CD14-positive monocyte (primary cell): ENCODE data around the gene ZDHHC7. TPM values are rescaled to one million over a fixed set of nuclear protein-coding genes. Genes with fewer than 3 reads are reported as not detected.

Experiments used
- DNase-seq, 3 donors: peaks; one replicate each; pipeline ENCODE4 v3.0.0-alpha.2; 2011 to 2022
- H2AFZ ChIP-seq: 2 replicates; pipeline ENCODE4 v1.6.0; 2012; ENCODE audit warnings: mild to moderate bottlenecking, low read depth, low read length, inconsistent platforms; ENCODE audit not compliant: insufficient read depth, poor library complexity, severe bottlenecking
- H3K27ac ChIP-seq, 2 donors: 1 replicate in 1 of 2; 2 replicates in 1 of 2; pipeline ENCODE4 v1.5.1; 2012 to 2013; ENCODE audit warnings: low read length in 2 of 2, control low read depth in 1 of 2, inconsistent platforms in 1 of 2, low read depth in 1 of 2, mild to moderate bottlenecking in 1 of 2
- H3K27me3 ChIP-seq, 2 donors: one replicate each; pipeline versions ENCODE4 v1.6.0 to v1.6.1; 2011 to 2013; ENCODE audit warnings: low read length in 2 of 2; ENCODE audit not compliant: control insufficient read depth in 2 of 2, insufficient read depth in 2 of 2
- H3K36me3 ChIP-seq, 2 donors: replicated peaks in 1 of 2; 1 replicate in 1 of 2; 2 replicates in 1 of 2; pipeline versions ENCODE4 v1.5.1 to v1.6.1; 2012 to 2013; ENCODE audit warnings: low read length in 2 of 2, control low read depth in 1 of 2, inconsistent platforms in 1 of 2, mild to moderate bottlenecking in 1 of 2; ENCODE audit not compliant: insufficient read depth in 2 of 2, control insufficient read depth in 1 of 2
- H3K4me1 ChIP-seq, 2 donors: 1 replicate in 1 of 2; 2 replicates in 1 of 2; pipeline versions ENCODE4 v1.5.1 to v1.6.1; 2012 to 2013; ENCODE audit warnings: low read length in 2 of 2, control low read depth in 1 of 2, inconsistent platforms in 1 of 2, mild to moderate bottlenecking in 1 of 2, moderate library complexity in 1 of 2; ENCODE audit not compliant: insufficient read depth in 2 of 2, control insufficient read depth in 1 of 2
- H3K4me2 ChIP-seq: replicated peaks from 2 replicates; pipeline ENCODE3; 2012; ENCODE audit warnings: low read length, moderate library complexity, mild to moderate bottlenecking; ENCODE audit not compliant: poor library complexity, severe bottlenecking; ENCODE audit errors: extremely low read depth
- H3K4me3 ChIP-seq, 3 experiments: fragments of 200-600 bp in 1 of 3; sonication (generic) in 1 of 3; replicated peaks in 1 of 3; 1 replicate in 2 of 3; 2 replicates in 1 of 3; pipeline ENCODE4 v1.5.1; 2011 to 2013; ENCODE audit warnings: low read length in 3 of 3, mild to moderate bottlenecking in 3 of 3, control low read depth in 2 of 3, low read depth in 2 of 3, inconsistent platforms in 1 of 3, moderate library complexity in 1 of 3
- H3K79me2 ChIP-seq: 2 replicates; pipeline ENCODE4 v1.6.0; 2012; ENCODE audit warnings: mild to moderate bottlenecking, control low read depth, inconsistent platforms, low read length, moderate library complexity; ENCODE audit not compliant: insufficient read depth
- H3K9ac ChIP-seq: 2 replicates; pipeline ENCODE4 v1.6.0; 2017; ENCODE audit warnings: low read length, mild to moderate bottlenecking; ENCODE audit not compliant: insufficient read depth, poor library complexity, severe bottlenecking
- H3K9me3 ChIP-seq, 2 donors: replicated peaks in 1 of 2; 1 replicate in 1 of 2; 2 replicates in 1 of 2; pipeline versions ENCODE4 v1.5.1 to v1.6.1; 2012 to 2013; ENCODE audit warnings: low read length in 2 of 2, control low read depth in 1 of 2; ENCODE audit not compliant: control insufficient read depth in 1 of 2, insufficient read depth in 1 of 2
- H4K20me1 ChIP-seq: 2 replicates; pipeline ENCODE4 v1.6.0; 2012; ENCODE audit warnings: mild to moderate bottlenecking, low read length, control low read depth, moderate library complexity; ENCODE audit not compliant: insufficient read depth
- H3K27ac Mint-ChIP-seq, 7 donors: one replicate each; pipeline ENCODE4 v1.8.0; 2020; ENCODE audit warnings: mild to moderate bottlenecking in 7 of 7, mixed read lengths in 7 of 7, moderate library complexity in 6 of 7, inconsistent platforms in 2 of 7
- H3K27me3 Mint-ChIP-seq, 3 donors: one replicate each; pipeline ENCODE4 v1.8.0; 2021 to 2022; ENCODE audit warnings: low read depth in 3 of 3, mild to moderate bottlenecking in 3 of 3, mixed read lengths in 3 of 3, moderate library complexity in 3 of 3, inconsistent platforms in 1 of 3
- H3K36me3 Mint-ChIP-seq, 2 donors: one replicate each; pipeline ENCODE4 v1.8.0; 2020; ENCODE audit warnings: mixed read lengths in 2 of 2, inconsistent platforms in 1 of 2, mild to moderate bottlenecking in 1 of 2
- H3K4me1 Mint-ChIP-seq: one replicate; pipeline ENCODE4 v1.8.0; 2020; ENCODE audit warnings: mild to moderate bottlenecking, mixed read lengths
- H3K4me3 Mint-ChIP-seq, 2 donors: one replicate each; pipeline ENCODE4 v1.8.0; 2020; ENCODE audit warnings: mild to moderate bottlenecking in 2 of 2, mixed read lengths in 2 of 2, moderate library complexity in 1 of 2
- H3K9me3 Mint-ChIP-seq, 7 donors: one replicate each; pipeline ENCODE4 v1.8.0; 2020 to 2022; ENCODE audit warnings: mixed read lengths in 7 of 7, mild to moderate bottlenecking in 6 of 7, moderate library complexity in 6 of 7, inconsistent platforms in 2 of 7
- CTCF ChIP-seq: fragments of 200-600 bp; IDR thresholded peaks from one replicate; pipeline ENCODE4 v1.8.0; 2022; ENCODE audit warnings: antibody characterized with exemption, mild to moderate bottlenecking
- WGBS: methylation state at CpG from one replicate; pipeline ENCODE4 v1.1.5; 2013; ENCODE audit warnings: missing lambda C conversion rate; ENCODE audit not compliant: insufficient coverage; 5-methylcytosine and 5-hydroxymethylcytosine counted together
- intact Hi-C, 2 donors: fragments of 100-400 bp; cut with micrococcal nuclease; formaldehyde crosslinking; loops; one replicate each; pipeline versions ENCODE4 v1.15.0 to v1.15.1; 2023
- polyA plus RNA-seq, 3 donors: library from polyadenylated mRNA; depleted of rRNA in 1 of 3; unstranded in 2 of 3; stranded (reverse) in 1 of 3; fragments of 300-500 nt in 2 of 3; fragments of >200 nt in 1 of 3; fragmentation: Illumina TruSeq in 2 of 3; gene quantifications; 1 replicate in 2 of 3; 2 replicates in 1 of 3; pipeline ENCODE4 v1.2.3, GENCODE V29; 2012 to 2021

ZDHHC7 gene
- polyA plus RNA-seq, 3 donors: 99.7 to 189 (median 129) TPM

- 60% methylated on average over 3 of the region's 11 CpGs for WGBS
- Histone ChIP-seq H2AFZ (no peak overlapping the region), H3K79me2 (peaks cover 95% of the 10 kb centered on the region), H3K4me3 (peak overlapping the region in 1 of 3 experiments; percentile 43), H3K27me3 (no peaks in the 10 kb centered on the region), H4K20me1 (peaks cover 95% of the 10 kb centered on the region), H3K4me1 (peaks cover 55 to 73% of the 10 kb centered on the region in 2 donors), H3K9me3 (no peaks in the 10 kb centered on the region), H3K27ac (peak overlapping the region; percentile 45 to 74), H3K36me3 (peaks cover 26 to 57% of the 10 kb centered on the region in 2 donors), H3K9ac (peak overlapping the region; percentile 32), H3K4me2 (peak overlapping the region; percentile 50)
- peaks cover 0 to 6% (median 0%) of the 10 kb centered on the region in 7 donors for H3K9me3 Mint-ChIP-seq
- no peak for TF ChIP-seq CTCF
- peaks cover 67% of the 10 kb centered on the region for H3K4me1 Mint-ChIP-seq
- H3K27ac Mint-ChIP-seq: peak overlapping the region; percentile 60 to 92 (median 83)
- peak in 2 of 3 donors; percentile 46 to 68 for DNase-seq
- peaks cover 68 to 87% of the 10 kb centered on the region in 2 donors for H3K36me3 Mint-ChIP-seq
- peaks cover 0 to 7% (median 2%) of the 10 kb centered on the region in 3 donors for H3K27me3 Mint-ChIP-seq
- peak overlapping the region in 1 of 2 donors; percentile 76 for H3K4me3 Mint-ChIP-seq
- intact Hi-C loops: loop anchor here in 1 of 2 donors (2.0 kb wide), 1 partner anchor 15 kb away; no protein-coding TSS in a partner anchor
These were observed 36.6 kb upstream of the ZDHHC7 start for GRCh38 chr16:85047867-85048455.

- peaks cover 0 to 6% (median 0%) of the 10 kb centered on the region in 7 donors for H3K9me3 Mint-ChIP-seq
- Histone ChIP-seq H3K4me2 (peak overlapping the region; percentile 50), H3K79me2 (peaks cover 95% of the 10 kb centered on the region), H3K4me3 (peak overlapping the region in 1 of 3 experiments; percentile 43), H3K36me3 (peaks cover 31 to 59% of the 10 kb centered on the region in 2 donors), H3K27ac (peak overlapping the region; percentile 45 to 74), H3K27me3 (no peaks in the 10 kb centered on the region), H3K9ac (peak overlapping the region; percentile 32), H4K20me1 (peaks cover 99% of the 10 kb centered on the region), H3K4me1 (peaks cover 55 to 68% of the 10 kb centered on the region in 2 donors), H2AFZ (no peak overlapping the region), H3K9me3 (no peaks in the 10 kb centered on the region)
- peaks cover 62% of the 10 kb centered on the region for H3K4me1 Mint-ChIP-seq
- peak overlapping the region; percentile 60 to 92 (median 84) for H3K27ac Mint-ChIP-seq
- WGBS: 53% methylated on average over 16 of the region's 20 CpGs
- no peak for DNase-seq
- intact Hi-C loops: loop anchor here in 1 of 2 donors (2.0 kb wide), 1 partner anchor 16 kb away; no protein-coding TSS in a partner anchor
- peaks cover 0 to 7% (median 2%) of the 10 kb centered on the region in 3 donors for H3K27me3 Mint-ChIP-seq
- TF ChIP-seq CTCF: no peak
- peak overlapping the region; percentile 37 to 76 for H3K4me3 Mint-ChIP-seq
- peaks cover 69 to 81% of the 10 kb centered on the region in 2 donors for H3K36me3 Mint-ChIP-seq
These were observed 35.9 kb upstream of the ZDHHC7 start for GRCh38 chr16:85046931-85047866.
